HG02759 (cell line): Measurements from ENCODE around the gene WFS1.

Source experiments
- ATAC-seq: cut with Tn5 transposase; IDR thresholded peaks from one replicate; pipeline ENCODE4 v1.9.1; 2021; ENCODE audit warnings: mild to moderate bottlenecking, moderate library complexity; ENCODE audit not compliant: unreplicated experiment

The WFS1 gene

DNA sequence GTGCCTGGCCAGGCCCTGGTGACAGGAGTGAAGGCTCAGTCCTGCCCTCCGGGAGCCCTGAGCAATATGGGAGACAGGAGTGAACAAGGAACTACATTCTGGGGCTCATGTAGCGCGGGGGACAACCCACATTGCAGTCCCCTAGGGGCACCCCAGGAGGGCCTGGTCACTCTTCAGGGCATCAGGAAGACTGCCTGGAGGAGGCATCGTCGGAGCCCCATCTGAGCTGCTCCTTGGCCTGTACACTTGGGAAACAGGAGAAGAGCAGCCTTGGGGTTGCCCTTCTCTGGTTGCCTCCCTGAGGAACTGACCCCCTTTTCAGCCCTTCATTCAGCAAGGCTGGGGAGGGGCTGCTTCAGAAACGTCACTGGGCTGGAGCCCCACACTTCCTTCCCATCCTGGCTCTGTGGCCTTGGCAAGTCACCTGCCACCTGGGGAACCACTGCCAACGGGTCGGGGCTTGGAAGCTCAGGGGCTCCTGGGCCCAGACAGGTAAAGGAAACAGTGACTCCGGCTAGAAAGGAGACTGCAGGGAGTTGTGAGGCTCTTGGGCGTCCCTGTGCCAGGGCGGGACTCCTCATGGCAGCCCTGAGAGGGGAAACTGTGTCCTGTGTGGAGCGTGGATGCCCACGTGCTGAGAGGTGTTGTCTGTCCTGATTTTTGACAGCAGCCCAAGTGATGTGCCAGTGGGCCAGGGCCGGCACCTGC, 10.1 kb downstream of the WFS1 start:
- no peak for ATAC-seq

DNA sequence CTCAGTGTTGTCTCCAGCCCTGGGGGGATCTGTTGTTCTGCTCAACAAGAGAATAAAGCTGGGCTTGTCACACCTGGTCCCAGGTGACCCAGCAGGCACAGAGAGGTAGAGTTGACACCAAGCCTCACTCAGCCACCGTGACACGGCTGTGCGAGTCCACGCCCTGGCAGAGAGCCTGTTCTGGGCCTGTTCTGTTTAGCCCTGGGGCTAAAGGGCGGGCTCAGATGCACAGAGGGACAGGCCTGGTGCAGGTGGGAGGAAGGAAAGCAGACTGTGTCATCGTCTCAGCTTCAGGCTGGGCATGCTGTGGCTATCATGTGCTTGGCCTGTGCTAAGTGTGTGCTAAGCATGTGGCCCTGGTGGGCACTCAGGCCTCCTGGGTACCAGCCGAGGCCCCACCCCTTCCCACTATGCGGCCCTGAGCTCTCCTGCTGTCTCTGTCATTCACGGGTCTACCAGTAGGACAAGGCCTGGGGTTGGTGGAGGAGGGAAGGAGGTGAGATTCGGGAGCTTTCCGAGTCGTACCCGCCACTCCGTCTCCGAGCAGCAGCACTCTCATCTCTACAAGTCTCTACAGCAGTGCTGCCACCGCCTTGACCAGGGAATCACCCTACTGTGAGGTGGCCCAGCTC, 10.8 kb downstream of the WFS1 start:
- ATAC-seq: no peak

DNA sequence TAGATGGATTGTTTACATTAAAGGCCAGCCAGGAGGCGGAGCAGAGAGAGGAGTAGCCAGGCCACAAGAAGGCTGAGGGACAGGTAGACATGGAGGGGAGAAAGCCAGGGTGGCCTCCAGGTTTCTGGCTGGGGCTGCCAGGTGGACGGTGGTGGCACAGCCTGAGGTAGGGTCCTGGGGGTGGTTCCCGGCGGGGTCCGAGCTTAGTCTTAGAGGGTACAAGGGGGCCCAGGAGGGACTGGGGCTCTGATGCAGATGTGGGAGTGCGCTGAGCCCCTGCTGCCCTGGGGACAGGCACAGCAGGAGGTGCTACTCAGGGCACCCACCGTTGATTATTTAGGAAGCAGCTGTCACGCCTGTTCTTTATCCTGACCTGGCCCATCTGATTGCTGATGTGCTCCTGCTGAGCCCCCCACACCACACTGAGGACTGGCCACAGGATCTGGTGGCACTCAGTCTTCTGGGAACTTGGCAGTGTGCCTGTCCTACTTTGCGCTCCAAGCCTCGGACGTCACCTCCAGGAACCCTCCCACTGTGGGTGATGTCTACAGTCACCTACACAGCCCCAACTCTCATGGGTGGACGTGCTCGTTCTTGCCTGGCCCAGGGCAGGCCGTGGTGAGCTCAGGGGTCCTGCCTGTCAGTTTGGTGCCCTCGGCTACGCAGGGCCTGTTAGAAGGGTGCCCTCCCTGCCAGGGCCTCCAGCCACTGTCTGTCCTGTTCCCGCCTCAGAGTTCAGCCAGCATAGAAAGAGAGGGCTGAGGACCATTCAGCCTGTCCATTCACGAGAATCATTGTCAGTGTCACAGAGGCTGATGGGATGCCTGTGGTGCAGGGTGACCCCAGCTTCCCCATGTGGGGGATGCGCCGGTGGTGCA, 12.0 kb downstream of the WFS1 start:
- ATAC-seq: no peak

DNA sequence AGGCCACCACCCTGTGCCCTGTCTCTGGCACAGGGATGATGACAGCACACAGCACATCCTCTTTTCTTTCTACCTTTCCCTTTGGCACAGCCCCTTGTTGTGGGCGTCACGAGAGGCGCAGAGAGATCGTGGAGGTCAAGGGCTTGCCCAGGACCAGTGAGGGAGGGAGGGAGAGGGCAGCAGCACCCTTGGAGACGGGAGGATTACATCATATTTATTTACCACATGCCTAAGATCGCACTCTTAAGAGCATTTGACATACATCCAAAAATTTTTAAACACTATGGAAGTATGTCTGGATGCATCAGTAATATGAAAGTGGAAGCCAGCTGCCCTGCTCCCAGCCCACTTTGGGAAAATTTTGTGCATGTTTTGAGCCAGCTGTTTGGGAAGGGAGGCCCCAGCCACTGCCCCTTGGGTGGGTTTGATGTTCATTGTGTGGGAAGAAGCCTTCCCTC, 12.7 kb downstream of the WFS1 start:
- no peak for ATAC-seq

DNA sequence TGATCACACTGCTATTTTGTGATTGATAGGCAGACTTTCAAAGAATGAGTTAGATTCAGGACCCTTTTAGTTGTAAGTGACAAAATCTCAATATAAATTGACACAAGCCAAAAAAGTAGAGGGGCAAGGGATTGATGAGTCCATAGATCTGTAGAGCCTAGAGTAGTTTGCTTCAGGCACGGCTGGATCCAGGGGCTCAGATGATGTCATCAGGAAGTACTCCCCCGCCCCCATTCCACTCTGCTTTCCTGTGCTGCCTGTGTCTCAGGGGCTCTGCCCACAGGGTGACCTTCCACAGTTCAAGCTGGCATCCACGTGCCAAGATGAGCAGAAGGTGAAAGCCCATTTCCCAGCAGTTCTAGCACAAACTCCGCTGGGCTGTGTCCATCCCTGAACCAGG, 13.6 kb downstream of the WFS1 start:
- no peak for ATAC-seq

DNA sequence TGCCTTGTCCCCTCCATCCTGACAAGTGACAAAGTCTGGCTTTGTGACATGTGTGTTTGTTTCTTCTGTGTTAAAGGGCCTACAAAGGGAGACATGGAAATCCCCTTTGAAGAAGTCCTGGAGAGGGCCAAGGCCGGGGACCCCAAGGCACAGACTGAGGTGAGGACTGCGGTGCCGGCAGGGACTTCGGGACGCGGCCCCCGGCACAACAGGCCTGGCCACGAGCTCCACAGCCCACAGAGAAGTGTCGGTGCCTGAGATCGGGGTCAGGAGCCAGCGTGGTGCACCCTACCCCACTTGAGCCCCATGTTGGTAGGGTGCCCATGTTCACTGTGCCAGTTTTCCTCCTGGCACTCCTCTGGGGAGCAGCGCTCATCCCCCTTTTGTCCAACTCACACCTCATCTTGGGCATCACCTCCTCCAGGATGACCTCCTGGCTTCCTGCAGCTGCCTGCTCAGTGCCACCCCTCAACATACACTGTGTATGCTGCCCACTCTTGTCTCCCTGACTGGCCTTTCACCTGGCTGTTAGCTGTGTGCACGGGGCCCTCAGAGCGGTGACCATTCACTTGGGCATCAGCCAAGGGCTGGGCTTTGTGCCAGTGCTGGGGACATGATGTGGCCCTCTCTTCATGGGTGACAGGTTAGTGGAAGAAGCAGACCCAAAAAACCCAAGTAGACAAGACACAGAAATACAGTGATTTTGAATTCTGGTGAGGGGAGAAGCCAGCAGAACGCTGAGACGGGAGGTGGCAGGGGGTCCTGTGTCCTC, 17.6 kb downstream of the WFS1 start:
- no peak for ATAC-seq

DNA sequence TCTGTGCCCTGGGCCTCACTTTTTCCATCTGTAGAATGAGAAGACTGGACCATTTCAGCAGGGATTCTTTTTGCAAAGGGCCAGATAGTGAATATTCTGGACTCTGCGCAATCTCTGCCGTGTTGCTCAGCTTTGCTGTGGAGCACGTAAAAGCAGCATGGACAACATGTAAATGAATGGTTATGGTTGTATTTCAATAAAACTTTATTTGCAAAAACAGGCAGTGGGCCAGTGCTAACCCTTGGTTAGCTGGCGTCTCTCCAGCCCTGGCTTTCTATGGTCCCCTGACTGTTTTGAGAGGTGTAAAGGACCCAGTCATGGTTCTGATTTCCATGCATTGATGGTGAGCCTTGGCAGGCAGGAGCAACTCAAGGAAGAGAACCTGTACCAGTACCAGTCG, 18.7 kb downstream of the WFS1 start:
- no peak for ATAC-seq

DNA sequence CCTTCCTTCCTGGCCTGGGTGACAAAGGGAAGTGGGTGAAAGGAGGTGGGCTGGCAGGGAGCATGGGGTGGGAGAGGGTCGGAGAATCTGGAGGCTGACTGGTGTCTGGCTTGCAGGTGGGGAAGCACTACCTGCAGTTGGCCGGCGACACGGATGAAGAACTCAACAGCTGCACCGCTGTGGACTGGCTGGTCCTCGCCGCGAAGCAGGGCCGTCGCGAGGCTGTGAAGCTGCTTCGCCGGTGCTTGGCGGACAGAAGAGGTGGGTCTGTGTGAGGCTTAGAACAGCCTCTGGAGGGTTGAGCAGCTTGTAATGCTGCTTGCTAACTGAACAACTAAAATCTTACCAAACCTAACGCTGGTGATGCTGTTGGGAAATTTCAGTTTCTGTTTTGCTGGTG, 19.2 kb downstream of the WFS1 start:
- no peak for ATAC-seq

DNA sequence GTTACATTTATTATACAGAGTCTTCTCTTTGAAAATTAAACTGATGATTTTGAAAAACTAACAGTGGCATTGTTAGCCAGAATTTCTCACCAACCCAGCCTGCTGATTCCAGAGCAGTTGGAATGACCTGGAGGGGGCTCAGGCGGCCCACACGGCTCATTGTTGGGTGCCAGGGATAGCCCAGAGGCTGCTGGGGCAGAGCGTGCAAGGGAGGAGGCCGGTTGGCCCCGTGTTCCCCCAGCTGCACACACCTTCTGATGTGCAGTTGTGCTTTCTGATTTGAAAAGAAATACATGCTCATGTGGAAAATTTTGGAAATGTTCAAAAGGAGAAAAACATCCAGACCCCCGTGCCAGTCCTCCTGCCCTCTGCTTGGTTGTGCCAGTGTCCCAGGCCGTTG, 20.6 kb downstream of the WFS1 start:
- no peak for ATAC-seq

DNA sequence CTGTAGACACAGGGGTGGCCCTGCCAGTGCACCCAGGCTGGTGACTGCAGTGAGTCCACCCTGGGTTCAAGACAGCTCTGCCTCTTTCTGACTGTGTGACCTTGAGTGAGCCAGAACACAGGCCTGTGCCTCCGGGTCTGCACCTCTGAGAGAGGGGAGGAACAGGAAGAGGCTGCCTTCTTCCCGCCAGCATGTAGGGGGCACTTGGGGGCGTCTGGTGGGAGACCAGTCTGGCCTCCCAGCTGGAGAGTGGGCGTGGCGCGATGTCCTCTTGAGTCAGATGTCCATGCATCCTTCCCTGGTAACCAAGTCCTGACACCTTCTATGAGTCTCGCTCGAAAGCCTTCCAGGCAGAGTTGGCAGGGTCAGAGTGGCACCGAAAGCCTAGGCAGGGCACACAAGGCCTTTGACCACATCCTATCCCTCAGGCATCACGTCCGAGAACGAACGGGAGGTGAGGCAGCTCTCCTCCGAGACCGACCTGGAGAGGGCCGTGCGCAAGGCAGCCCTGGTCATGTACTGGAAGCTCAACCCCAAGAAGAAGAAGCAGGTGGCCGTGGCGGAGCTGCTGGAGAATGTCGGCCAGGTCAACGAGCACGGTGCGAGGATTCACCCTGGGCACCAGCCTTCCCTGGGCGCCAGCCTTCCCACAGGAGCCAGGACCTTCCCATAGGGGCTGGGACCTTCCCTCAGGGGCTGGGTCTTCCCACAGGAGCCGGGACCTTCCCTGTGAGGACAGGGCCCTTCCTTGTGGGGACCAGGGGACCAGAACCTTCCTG, 21.3 kb downstream of the WFS1 start:
- ATAC-seq: no peak

DNA sequence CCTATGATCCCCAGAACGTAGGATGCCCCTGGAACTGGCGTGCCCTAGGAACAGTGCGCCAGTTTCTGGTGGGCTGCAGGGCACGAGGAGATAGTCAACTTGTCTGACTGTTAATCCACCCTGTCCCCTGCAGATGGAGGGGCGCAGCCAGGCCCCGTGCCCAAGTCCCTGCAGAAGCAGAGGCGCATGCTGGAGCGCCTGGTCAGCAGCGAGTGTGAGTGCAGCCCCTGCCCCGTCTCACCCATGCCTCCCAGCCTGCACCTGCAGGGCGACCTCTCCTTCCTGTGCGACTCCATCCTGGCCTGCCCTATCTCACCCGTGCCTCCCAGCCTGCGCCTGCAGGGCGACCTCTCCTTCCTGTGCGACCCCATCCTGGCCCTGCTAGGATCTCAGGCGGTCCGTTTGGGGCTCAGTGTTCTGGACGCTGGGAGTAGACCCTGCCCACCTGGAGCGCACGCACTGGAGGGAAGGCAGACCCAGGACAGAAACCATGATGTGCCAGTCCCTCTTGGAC, 22.2 kb downstream of the WFS1 start:
- ATAC-seq: no peak

DNA sequence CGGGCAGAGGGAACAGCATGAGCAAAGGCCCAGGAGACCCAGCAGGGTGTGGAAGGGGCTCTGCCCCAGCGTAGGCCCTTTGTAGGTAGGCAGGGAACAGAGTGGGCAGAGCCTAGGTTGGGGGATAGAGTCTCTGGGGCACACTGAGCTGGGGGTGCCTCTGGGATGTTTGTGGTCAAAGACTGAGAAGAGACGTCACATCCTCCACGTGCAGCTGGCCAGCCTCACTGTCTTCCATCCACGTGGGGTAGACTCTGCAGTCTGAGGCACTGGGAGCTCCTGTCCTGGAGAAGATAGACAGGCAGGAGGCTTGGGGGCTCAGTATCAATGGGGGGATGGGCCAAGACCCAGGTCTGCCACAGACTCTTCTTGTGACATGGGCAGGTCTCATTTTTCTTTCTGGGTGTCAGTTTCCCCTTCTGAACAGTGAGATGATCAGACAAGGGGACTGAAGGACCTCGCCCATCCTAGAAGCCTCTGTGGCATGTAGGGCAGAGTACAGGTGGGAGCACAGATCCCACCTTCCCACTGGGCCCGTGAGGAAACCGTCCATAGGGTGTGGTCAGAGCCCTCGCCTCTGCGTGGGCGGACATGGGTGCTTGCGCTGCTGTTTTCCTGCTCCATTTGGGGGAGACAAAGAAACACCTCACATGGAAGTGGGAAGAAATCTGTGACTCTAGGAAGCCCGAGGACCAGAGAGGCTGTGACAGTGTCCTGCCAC, 22.9 kb downstream of the WFS1 start:
- ATAC-seq: no peak

DNA sequence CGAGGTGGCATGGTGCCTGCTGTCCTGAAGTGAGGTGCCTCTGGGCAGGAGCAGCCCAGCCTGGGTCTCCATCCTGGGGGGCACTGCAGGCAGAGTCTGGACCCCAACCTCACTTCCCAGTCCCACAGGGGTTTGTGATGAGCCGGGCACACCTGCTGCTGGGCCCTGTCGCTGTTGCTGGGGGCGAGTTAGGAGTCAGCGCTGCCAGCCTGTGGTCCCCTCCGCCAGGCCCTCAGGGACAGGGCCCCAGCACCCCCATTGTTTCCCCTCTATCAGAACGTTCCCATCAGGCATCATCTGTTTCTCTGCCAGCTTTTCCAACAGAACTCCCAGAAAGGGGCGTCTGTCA, 23.4 kb downstream of the WFS1 start:
- ATAC-seq: no peak

DNA sequence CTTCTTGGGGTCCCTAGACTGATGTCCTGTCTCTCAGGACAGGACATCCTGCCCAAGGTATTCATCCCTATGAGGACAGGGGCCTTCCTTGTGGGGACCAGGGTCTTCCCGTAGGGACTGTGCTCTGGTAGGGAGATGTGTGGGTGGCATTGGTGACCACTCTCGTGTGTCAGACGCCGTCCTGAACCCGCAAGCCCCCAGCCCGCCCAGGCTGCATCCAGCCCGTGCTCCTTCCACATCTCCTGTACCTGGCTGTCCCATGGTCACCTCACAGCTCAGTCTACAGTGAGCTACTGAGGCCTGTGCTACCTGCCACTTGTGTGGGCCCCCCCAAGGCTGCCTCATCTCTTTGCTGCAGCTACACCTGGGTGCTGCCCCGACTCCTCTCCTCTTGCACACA, 24.0 kb downstream of the WFS1 start:
- no peak for ATAC-seq

DNA sequence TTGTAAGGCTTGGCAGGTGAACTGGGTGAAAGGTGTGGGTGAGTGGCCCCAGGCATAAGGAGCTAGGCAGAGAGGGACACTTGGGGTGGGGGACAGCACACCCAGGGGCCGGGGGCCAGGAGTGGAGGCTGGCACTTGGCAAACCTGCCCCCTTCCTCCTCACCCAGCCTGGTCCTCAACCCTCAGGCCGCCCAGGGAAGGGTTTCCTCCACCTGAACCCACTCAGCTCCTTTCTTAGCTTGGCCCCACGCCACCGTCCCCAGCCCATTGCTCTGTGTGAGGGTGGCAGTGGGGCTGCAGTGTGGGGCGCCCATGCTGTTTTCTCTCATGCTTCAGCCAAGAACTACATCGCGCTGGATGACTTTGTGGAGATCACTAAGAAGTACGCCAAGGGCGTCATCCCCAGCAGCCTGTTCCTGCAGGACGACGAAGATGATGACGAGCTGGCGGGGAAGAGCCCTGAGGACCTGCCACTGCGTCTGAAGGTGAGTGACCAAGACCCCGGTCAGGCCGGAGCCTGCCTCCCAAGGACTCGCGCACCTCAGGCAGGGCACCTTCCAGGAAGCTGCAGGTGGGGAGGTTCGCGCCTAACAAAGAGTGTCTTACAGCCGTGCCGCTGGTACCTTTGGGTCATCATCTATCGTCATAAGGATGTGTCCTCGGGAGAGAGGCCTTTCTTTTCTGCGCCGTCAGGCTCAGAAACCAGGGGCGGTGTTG, 25.2 kb downstream of the WFS1 start:
- ATAC-seq: no peak

DNA sequence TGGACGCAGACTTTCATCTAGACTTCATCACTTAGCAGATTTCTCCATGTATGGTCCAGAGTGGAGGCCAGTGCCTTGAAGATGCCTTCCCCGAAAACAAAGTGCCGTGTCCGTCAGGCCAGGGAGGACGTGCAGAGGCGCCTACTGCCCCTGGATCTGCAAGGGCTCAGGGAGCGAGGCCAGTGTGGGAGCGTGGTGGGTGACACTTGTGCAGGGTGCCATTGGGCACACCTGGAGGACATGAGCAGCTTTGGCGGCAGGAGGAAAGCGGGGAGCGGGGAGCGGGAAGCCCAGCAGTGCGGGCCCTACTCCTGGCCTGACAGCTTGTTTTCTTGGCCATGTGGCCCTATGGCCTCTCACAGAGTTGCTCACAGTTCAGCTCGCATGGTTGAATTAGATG, 25.8 kb downstream of the WFS1 start:
- no peak for ATAC-seq

DNA sequence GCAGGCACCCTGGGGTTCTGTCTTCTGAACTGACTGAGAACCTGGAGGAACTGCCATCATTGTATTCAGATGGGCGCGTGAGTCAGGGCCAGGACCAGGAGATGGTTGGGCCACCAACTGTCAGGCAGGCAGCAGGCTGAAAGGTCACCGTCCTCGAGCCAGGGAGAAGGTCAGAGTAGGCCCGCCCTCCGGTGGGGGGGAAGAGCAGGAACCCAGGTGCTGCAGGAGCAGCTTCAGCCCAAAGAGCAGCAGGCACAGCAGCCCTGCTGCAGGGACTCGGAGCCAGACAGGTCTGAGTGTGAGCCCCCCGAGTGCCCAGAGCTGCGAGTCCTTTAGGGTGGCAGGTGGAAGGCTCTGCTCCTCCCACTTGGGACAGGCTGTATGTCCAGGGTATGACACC, 26.4 kb downstream of the WFS1 start:
- ATAC-seq: no peak

DNA sequence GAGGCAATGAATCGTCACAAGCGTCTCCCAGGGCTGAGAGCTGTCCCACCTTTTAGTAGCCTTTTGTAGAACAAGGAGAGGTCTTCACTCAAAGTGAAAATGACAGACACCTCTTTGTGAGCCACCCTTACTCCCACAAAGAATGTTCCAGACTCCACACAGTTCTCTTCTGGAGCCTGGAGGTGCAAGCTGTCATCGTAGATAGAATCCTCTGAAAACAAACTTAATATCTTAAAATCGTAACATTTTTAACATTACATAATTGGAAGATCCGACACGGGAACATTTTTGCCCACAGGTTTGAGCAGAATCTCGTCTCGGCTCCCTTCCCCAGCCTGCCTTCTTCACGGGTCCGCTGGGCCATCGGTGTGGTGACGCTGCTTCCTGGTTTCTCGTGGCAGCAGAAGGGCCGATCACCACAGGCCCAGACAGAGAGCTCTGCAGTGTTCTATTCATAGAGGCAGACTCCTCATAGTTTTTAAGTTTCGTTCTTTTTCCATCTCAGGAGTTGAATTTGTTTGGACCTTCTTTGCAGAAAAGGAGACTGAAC, 27.7 kb downstream of the WFS1 start:
- no peak for ATAC-seq

DNA sequence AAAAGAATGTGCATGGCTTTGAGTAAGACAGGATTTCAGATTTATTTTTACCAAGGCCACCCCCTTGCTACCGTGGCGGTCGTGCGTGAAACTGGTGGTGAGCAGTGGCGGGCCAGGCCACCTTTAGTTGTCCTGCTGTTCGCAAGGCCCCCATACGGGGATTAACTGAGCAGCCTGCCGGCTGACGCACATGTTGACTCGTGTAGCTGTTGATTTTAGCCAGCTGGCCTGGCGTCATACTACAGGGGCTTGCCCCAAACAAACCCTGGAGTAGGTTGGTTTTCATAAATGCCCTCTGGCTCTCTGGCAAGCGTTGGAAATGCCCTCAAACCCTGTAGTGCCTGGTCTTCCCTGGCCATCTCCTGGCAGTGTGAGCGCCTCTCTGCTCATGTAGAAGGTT, 28.4 kb downstream of the WFS1 start:
- no peak for ATAC-seq
